Smooth muscle cell (in vitro differentiated cells): Measurements from ENCODE around the gene KRTAP10-5. TPM values are rescaled to one million over a fixed set of nuclear protein-coding genes. Genes with fewer than 3 reads are reported as not detected.
"Not testable (repeated sequence)": the region's sequence is repeated elsewhere in the genome, so short reads cannot be mapped to it uniquely, and the experiment has no call there.

Experiments
- DNase-seq: peaks from one replicate; lab custom pipeline; 2025; ENCODE audit not compliant: unreplicated experiment; lab: John Stamatoyannopoulos, UW
- H2AFZ ChIP-seq: fragments of 200-600 bp; sonication (generic); 2 replicates; pipeline ENCODE4 v1.6.0; 2016; ENCODE audit warnings: antibody characterized with exemption, low read depth, mild to moderate bottlenecking
- H3F3A ChIP-seq: fragments of 200-600 bp; sonication (generic); 2 replicates; pipeline ENCODE4 v1.6.0; 2017; ENCODE audit warnings: antibody characterized with exemption, low read depth
- H3K27ac ChIP-seq: fragments of 200-600 bp; sonication (generic); 2 replicates; pipeline ENCODE4 v1.5.1; 2016; ENCODE audit warnings: low read depth, mild to moderate bottlenecking
- H3K27me3 ChIP-seq: fragments of 200-600 bp; sonication (generic); 2 replicates; pipeline ENCODE4 v1.6.1; 2016; ENCODE audit warnings: low read depth, mild to moderate bottlenecking
- H3K36me3 ChIP-seq: fragments of 200-600 bp; sonication (generic); 2 replicates; pipeline ENCODE4 v1.5.1; 2016; ENCODE audit warnings: low read depth
- H3K4me1 ChIP-seq: fragments of 200-600 bp; sonication (generic); 2 replicates; pipeline ENCODE4 v1.5.1; 2016; ENCODE audit warnings: low read depth
- H3K4me2 ChIP-seq: fragments of 200-600 bp; sonication (generic); 2 replicates; pipeline ENCODE4 v1.6.0; 2016; ENCODE audit warnings: mild to moderate bottlenecking
- H3K4me3 ChIP-seq: fragments of 200-600 bp; sonication (generic); 2 replicates; pipeline ENCODE4 v1.5.1; 2016; ENCODE audit warnings: mild to moderate bottlenecking
- H3K79me2 ChIP-seq: fragments of 200-600 bp; sonication (generic); 2 replicates; pipeline ENCODE4 v1.6.0; 2016; ENCODE audit warnings: low read depth, mild to moderate bottlenecking
- H3K9ac ChIP-seq: fragments of 200-600 bp; sonication (generic); 2 replicates; pipeline ENCODE4 v1.6.0; 2016; ENCODE audit warnings: low read depth
- H3K9me3 ChIP-seq: fragments of 200-600 bp; sonication (generic); replicated peaks from 2 replicates; pipeline ENCODE4 v1.5.1; 2016; ENCODE audit warnings: low read depth
- H4K20me1 ChIP-seq: fragments of 200-600 bp; sonication (generic); 2 replicates; pipeline ENCODE4 v1.6.0; 2016; ENCODE audit warnings: low read depth
- WGBS: methylation state at CpG from one replicate; pipeline ENCODE4 v1.1.7; 2016; ENCODE audit warnings: low lambda C conversion rate; 5-methylcytosine and 5-hydroxymethylcytosine counted together
- polyA plus RNA-seq: library from polyadenylated mRNA; unstranded; fragments of >200 nt; fragmentation: Nextera tagmentation; extraction: Ambion mirVana; gene quantifications from 2 replicates; pipeline ENCODE4 v1.2.1, GENCODE V29; 2016
- total RNA-seq: library from RNA; depleted of rRNA; stranded (reverse); fragments of >200 nt; gene quantifications from 2 replicates; pipeline ENCODE4 v1.2.3, GENCODE V29; 2014
- TF ChIP-seq, protein P1 (sequence below): fragments of 200-600 bp; sonication (generic); IDR thresholded peaks from 2 replicates; pipeline ENCODE4 v1.5.1; 2017; ENCODE audit warnings: borderline replicate concordance, mild to moderate bottlenecking, antibody characterized with exemption; ENCODE audit not compliant: insufficient read depth, poor library complexity, severe bottlenecking

KRTAP10-5 gene
- total and polyA plus RNA-seq, 2 experiments from 2014 or later = not detected

DNA sequence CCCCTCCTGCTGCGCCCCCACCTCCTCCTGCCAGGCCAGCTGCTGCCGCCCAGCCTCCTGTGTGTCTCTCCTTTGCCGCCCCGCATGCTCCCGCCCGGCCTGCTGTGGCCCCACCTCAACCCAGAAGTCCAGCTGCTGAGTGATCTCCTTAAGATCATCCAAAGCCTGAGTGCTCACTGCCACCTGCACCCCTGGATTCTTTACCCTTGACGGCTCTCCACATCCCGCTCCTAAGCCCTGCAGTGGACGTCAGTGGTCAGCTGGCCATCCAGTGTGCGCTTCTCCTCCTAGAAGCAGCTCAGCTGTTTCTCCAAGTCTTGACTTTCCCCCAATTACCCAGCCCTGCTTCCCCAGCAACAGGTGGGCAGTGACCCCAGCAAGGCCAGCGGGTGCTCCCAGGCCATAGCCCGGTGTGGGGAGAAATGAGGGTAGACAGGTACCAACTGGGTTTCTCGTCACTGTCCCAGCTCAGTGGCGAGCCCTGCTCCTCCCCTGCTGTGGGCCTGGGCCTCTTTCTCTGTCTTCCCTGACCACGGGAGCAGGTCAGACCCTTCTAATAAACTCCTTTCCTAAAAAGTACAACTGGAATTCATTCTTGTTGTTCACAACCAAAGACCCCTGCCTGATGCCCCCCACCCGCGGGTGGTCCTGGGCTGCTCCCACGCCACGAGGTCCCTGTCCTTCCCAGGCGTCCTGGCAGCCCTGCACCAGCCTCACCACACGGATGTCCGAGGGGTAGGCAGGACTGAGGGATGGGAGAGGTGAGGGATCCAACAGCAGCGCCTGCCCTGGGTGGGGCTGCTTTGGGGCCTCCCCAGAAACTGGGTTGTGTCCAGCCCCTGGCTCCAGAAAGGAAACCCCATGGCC lies 21.4 kb upstream of the KRTAP10-5 start:
- H3K4me1 ChIP-seq = peaks cover 13% of the 10 kb centered on the region
- H3K36me3 ChIP-seq = no peaks in the 10 kb centered on the region
- H4K20me1 ChIP-seq = no peaks in the 10 kb centered on the region
- no peaks in the 10 kb centered on the region for H3K27me3 ChIP-seq
- H3K4me3 ChIP-seq = no peak overlapping the region
- no peak overlapping the region for H3K4me2 ChIP-seq
- H3F3A ChIP-seq = no peaks in the 10 kb centered on the region
- WGBS = 92% methylated on average over 23 of the region's 23 CpGs
- TF ChIP-seq, protein P1, sequence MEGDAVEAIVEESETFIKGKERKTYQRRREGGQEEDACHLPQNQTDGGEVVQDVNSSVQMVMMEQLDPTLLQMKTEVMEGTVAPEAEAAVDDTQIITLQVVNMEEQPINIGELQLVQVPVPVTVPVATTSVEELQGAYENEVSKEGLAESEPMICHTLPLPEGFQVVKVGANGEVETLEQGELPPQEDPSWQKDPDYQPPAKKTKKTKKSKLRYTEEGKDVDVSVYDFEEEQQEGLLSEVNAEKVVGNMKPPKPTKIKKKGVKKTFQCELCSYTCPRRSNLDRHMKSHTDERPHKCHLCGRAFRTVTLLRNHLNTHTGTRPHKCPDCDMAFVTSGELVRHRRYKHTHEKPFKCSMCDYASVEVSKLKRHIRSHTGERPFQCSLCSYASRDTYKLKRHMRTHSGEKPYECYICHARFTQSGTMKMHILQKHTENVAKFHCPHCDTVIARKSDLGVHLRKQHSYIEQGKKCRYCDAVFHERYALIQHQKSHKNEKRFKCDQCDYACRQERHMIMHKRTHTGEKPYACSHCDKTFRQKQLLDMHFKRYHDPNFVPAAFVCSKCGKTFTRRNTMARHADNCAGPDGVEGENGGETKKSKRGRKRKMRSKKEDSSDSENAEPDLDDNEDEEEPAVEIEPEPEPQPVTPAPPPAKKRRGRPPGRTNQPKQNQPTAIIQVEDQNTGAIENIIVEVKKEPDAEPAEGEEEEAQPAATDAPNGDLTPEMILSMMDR = no peak
- no peaks in the 10 kb centered on the region for H3K79me2 ChIP-seq
- DNase-seq = no peak
- no peaks in the 10 kb centered on the region for H3K9me3 ChIP-seq
- no peak overlapping the region for H2AFZ ChIP-seq
- no peak overlapping the region for H3K27ac ChIP-seq
- H3K9ac ChIP-seq = no peak overlapping the region

DNA sequence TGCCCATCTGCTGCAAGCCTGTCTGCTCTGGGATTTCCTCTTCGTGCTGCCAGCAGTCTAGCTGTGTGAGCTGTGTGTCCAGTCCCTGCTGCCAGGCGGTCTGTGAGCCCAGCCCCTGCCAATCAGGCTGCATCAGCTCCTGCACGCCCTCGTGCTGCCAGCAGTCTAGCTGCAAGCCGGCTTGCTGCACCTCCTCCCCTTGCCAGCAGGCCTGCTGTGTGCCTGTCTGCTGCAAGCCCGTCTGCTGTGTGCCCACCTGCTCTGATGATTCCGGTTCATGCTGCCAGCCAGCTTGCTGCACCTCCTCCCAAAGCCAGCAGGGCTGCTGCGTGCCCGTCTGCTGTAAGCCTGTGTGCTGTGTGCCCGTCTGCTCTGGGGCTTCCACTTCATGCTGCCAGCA lies 20.7 kb upstream of the KRTAP10-5 start:
- not testable (repeated sequence) for H3K36me3 ChIP-seq, H3F3A ChIP-seq, DNase-seq, H2AFZ ChIP-seq, H3K4me3 ChIP-seq, H3K27me3 ChIP-seq, H3K27ac ChIP-seq, H3K9ac ChIP-seq, H3K9me3 ChIP-seq, H3K4me2 ChIP-seq, H3K79me2 ChIP-seq, H4K20me1 ChIP-seq
- 92% methylated on average over 6 of the region's 10 CpGs for WGBS
- H3K4me1 ChIP-seq = peaks cover 13% of the 10 kb centered on the region

DNA sequence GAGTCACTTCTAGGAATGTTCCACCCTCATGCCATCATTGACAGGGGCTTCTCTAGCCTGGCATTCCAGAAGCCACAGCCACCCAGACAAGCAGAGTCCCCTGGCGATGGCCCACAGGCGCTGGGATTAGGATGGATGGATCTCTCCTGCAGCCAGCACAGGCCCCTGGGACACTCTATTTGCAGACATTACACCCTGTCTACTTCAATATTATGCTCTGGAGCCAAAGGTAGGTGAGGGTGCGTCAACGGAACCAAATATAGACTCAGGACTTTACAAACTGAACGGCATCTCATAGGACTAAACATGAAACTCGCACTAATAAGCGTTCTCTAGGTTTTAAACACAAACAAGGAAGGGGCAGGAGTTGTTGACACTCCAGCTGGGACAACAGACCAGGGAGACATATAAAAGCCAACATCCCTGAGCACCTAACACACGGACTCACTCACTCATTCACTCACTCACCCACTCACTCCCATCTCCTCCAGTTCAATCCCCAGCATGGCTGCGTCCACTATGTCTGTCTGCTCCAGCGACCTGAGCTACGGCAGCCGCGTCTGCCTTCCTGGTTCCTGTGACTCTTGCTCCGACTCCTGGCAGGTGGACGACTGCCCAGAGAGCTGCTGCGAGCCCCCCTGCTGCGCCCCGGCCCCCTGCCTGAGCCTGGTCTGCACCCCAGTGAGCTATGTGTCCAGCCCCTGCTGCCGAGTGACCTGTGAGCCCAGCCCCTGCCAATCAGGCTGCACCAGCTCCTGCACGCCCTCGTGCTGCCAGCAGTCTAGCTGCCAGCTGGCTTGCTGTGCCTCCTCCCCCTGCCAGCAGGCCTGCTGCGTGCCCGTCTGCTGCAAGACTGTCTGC lies 19.9 kb upstream of the KRTAP10-5 start, which contains the start of gene KRTAP10-7:
TSS of gene KRTAP10-7 (plus strand) at position 480 of the 861 bp plus-strand sequence. CDS start at position 505, 25 bp downstream.
- not testable (repeated sequence) for H3K79me2 ChIP-seq, H3K4me2 ChIP-seq, H2AFZ ChIP-seq, H4K20me1 ChIP-seq, H3K4me3 ChIP-seq, H3K9ac ChIP-seq, DNase-seq, H3F3A ChIP-seq, H3K36me3 ChIP-seq, H3K27me3 ChIP-seq, H3K27ac ChIP-seq, H3K9me3 ChIP-seq
- H3K4me1 ChIP-seq = peaks cover 13% of the 10 kb centered on the region
- WGBS = 95% methylated on average over 23 of the region's 23 CpGs

DNA sequence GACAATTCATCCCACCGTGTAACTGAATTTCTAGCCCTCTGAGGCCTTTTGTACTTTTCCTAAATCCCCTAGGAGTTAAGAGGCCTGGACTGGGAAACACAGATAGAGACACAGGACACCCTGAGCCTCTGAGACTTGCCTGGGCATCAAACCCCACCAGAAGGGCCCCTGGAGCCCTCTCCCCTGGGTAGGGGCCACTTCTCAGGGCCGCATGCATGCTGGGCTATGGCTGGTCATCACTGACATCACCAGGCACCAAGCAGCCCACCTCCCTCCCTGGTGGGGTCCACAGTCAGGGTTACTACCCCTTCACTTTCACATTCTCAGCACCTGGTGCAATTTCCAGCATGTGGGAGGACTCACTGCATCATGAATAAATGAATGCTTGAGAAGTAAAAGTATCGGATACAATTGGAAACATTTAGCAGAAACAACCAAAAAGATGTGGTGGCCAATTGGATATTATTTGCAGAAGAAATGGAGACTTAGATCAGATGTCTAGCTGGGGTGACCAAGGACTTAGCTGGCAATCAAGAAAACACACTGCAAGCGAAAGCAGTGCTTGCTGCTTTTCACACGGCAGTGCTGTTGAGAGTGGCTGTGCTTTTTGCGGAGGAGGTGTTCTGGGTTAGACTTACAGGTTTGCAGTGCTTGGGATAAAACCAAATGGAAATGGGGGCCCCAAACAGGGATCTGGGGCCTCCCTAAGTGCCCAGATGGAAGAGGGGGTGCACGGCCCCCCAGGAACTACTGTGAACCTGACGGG lies 19.0 kb upstream of the KRTAP10-5 start:
- H2AFZ ChIP-seq = no peak overlapping the region
- DNase-seq = no peak
- 88% methylated on average over 8 of the region's 8 CpGs for WGBS

More for the DNA sequence above, 19.0 kb upstream of the KRTAP10-5 start:
- Histone ChIP-seq H4K20me1 (no peaks in the 10 kb centered on the region), H3K27me3 (no peaks in the 10 kb centered on the region), H3F3A (peaks cover 3% of the 10 kb centered on the region), H3K9me3 (no peaks in the 10 kb centered on the region), H3K27ac (no peak overlapping the region), H3K9ac (no peak overlapping the region), H3K4me1 (peaks cover 13% of the 10 kb centered on the region), H3K79me2 (no peaks in the 10 kb centered on the region), H3K4me2 (no peak overlapping the region), H3K4me3 (no peak overlapping the region), H3K36me3 (no peaks in the 10 kb centered on the region)
- TF ChIP-seq, protein P1 = no peak
